ENCODE measurements around the gene GOLGA6L10.
"Not testable (repeated sequence)": the region's sequence is repeated elsewhere in the genome, so short reads cannot be mapped to it uniquely, and the experiment has no call there.

DNA sequence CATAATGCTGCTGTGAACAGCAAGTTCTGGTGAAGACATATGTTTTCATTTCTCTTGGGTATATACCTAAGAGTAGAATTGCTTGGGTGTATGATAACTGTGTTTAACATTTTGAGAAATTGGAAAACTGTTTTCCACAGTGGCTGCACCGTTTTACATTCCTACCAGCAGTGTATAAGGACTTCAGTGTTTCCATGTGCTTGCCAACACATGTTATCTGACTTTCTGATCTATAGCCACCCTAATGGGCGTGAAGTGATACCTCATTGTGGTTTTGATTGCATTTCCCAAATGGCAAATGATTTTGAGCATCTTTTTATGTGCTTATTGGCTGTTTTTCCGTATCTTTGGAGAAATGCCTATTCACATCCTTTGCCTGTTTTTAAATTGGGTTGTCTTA, 18.5 kb upstream of the GOLGA6L10 start:
- TF ChIP-seq, protein P1, sequence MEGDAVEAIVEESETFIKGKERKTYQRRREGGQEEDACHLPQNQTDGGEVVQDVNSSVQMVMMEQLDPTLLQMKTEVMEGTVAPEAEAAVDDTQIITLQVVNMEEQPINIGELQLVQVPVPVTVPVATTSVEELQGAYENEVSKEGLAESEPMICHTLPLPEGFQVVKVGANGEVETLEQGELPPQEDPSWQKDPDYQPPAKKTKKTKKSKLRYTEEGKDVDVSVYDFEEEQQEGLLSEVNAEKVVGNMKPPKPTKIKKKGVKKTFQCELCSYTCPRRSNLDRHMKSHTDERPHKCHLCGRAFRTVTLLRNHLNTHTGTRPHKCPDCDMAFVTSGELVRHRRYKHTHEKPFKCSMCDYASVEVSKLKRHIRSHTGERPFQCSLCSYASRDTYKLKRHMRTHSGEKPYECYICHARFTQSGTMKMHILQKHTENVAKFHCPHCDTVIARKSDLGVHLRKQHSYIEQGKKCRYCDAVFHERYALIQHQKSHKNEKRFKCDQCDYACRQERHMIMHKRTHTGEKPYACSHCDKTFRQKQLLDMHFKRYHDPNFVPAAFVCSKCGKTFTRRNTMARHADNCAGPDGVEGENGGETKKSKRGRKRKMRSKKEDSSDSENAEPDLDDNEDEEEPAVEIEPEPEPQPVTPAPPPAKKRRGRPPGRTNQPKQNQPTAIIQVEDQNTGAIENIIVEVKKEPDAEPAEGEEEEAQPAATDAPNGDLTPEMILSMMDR (IDR thresholded peaks at IDR 0.05; ENCODE audit: low read depth, low read length, missing input control) = not testable (repeated sequence)
- TF ChIP-seq, protein P2, sequence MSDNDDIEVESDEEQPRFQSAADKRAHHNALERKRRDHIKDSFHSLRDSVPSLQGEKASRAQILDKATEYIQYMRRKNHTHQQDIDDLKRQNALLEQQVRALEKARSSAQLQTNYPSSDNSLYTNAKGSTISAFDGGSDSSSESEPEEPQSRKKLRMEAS (IDR thresholded peaks at IDR 0.05) = not testable (repeated sequence)
- not testable (repeated sequence) for TF ChIP-seq YY1 (IDR thresholded peaks at IDR 0.05)
